HUES64 (cell line): ENCODE results near the gene CBY2.

Experiments used
- H3K27ac ChIP-seq: 2 replicates; pipeline ENCODE4 v1.7.0; 2013; ENCODE audit warnings: low read depth, low read length, inconsistent platforms
- H3K27me3 ChIP-seq: 2 replicates; pipeline ENCODE4 v1.6.1; 2013; ENCODE audit warnings: mild to moderate bottlenecking, low read length; ENCODE audit not compliant: insufficient read depth
- H3K36me3 ChIP-seq: 2 replicates; pipeline ENCODE4 v1.6.1; 2013; ENCODE audit warnings: mild to moderate bottlenecking, low read length; ENCODE audit not compliant: insufficient read depth
- H3K4me1 ChIP-seq: 2 replicates; pipeline ENCODE4 v1.6.1; 2013; ENCODE audit warnings: mild to moderate bottlenecking, low read length, moderate library complexity; ENCODE audit not compliant: insufficient read depth
- H3K4me3 ChIP-seq: 2 replicates; pipeline ENCODE4 v1.5.1; 2013; ENCODE audit warnings: mild to moderate bottlenecking, low read length, moderate library complexity
- H3K9ac ChIP-seq: 2 replicates; pipeline ENCODE4 v1.6.1; 2013; ENCODE audit warnings: mild to moderate bottlenecking, low read depth, low read length
- H3K9me3 ChIP-seq: 2 replicates; pipeline ENCODE4 v1.6.1; 2013; ENCODE audit warnings: low read depth, low read length; ENCODE audit not compliant: insufficient read depth
- WGBS: fragments of 150-250, 120-280 bp; methylation state at CpG from one replicate; pipeline ENCODE4 v1.1.7; 2013; ENCODE audit warnings: missing lambda C conversion rate; 5-methylcytosine and 5-hydroxymethylcytosine counted together

CBY2 gene

GRCh38 chr13:45681113-45681512 lies 21.0 kb upstream of the CBY2 start:
- H3K9me3 ChIP-seq, result no peaks in the 10 kb centered on the region
- peaks cover 31% of the 10 kb centered on the region for H3K4me1 ChIP-seq
- H3K27me3 ChIP-seq, result no peaks in the 10 kb centered on the region
- no peaks in the 10 kb centered on the region for H3K36me3 ChIP-seq
- no peak overlapping the region for H3K4me3 ChIP-seq
- WGBS, result 93% methylated on average over 6 of the region's 6 CpGs
- H3K9ac ChIP-seq, result no peak overlapping the region
- no peak overlapping the region for H3K27ac ChIP-seq

GRCh38 chr13:45682494-45683008 lies 19.6 kb upstream of the CBY2 start:
- Histone ChIP-seq H3K36me3 (no peaks in the 10 kb centered on the region), H3K9ac (no peak overlapping the region), H3K27me3 (no peaks in the 10 kb centered on the region), H3K4me1 (peaks cover 22% of the 10 kb centered on the region), H3K27ac (no peak overlapping the region), H3K4me3 (no peak overlapping the region), H3K9me3 (no peaks in the 10 kb centered on the region)
- WGBS, result 95% methylated on average over 3 of the region's 3 CpGs

- H3K9me3 ChIP-seq, result no peaks in the 10 kb centered on the region
- no peak overlapping the region for H3K27ac ChIP-seq
- H3K4me3 ChIP-seq, result no peak overlapping the region
- H3K9ac ChIP-seq, result no peak overlapping the region
- H3K36me3 ChIP-seq, result no peaks in the 10 kb centered on the region
- H3K27me3 ChIP-seq, result no peaks in the 10 kb centered on the region
- WGBS, result 65% methylated on average over 3 of the region's 3 CpGs
- H3K4me1 ChIP-seq, result peaks cover 12% of the 10 kb centered on the region
Observed at GRCh38 chr13:45683701-45684100, 18.4 kb upstream of the CBY2 start.

GRCh38 chr13:45688577-45688976 lies 13.5 kb upstream of the CBY2 start:
- Histone ChIP-seq H3K9me3 (no peaks in the 10 kb centered on the region), H3K36me3 (no peaks in the 10 kb centered on the region), H3K4me1 (peaks cover 4% of the 10 kb centered on the region; the same call in 1 of the 2 replicates), H3K9ac (no peak overlapping the region), H3K27me3 (no peaks in the 10 kb centered on the region), H3K4me3 (no peak overlapping the region), H3K27ac (no peak overlapping the region)
- 90% methylated on average over 2 of the region's 4 CpGs for WGBS

- 72% methylated on average over 2 of the region's 2 CpGs for WGBS
- no peak overlapping the region for H3K9ac ChIP-seq
- H3K27me3 ChIP-seq, result no peaks in the 10 kb centered on the region
- H3K4me1 ChIP-seq, result peaks cover 4% of the 10 kb centered on the region; the same call in 1 of the 2 replicates
- H3K9me3 ChIP-seq, result no peaks in the 10 kb centered on the region
- no peaks in the 10 kb centered on the region for H3K36me3 ChIP-seq
- H3K27ac ChIP-seq, result no peak overlapping the region
- no peak overlapping the region for H3K4me3 ChIP-seq
Observed at GRCh38 chr13:45690636-45691035, 11.5 kb upstream of the CBY2 start.

- H3K27ac ChIP-seq, result no peak overlapping the region
- peaks cover 4% of the 10 kb centered on the region; the same call in 1 of the 2 replicates for H3K4me1 ChIP-seq
- no peaks in the 10 kb centered on the region for H3K27me3 ChIP-seq
- no peaks in the 10 kb centered on the region for H3K9me3 ChIP-seq
- H3K36me3 ChIP-seq, result no peaks in the 10 kb centered on the region
- H3K9ac ChIP-seq, result no peak overlapping the region
- 93% methylated on average over 4 of the region's 4 CpGs for WGBS
- no peak overlapping the region for H3K4me3 ChIP-seq
Observed at GRCh38 chr13:45691251-45691650, 10.9 kb upstream of the CBY2 start.

- H3K4me3 ChIP-seq, result no peak overlapping the region
- WGBS, result 81% methylated on average over 1 of the region's 1 CpG
- no peaks in the 10 kb centered on the region for H3K36me3 ChIP-seq
- no peaks in the 10 kb centered on the region for H3K9me3 ChIP-seq
- no peak overlapping the region for H3K27ac ChIP-seq
- H3K9ac ChIP-seq, result no peak overlapping the region
- peaks cover 4% of the 10 kb centered on the region; the same call in 1 of the 2 replicates for H3K4me1 ChIP-seq
- H3K27me3 ChIP-seq, result no peaks in the 10 kb centered on the region
Observed at GRCh38 chr13:45691667-45692066, 10.5 kb upstream of the CBY2 start.

GRCh38 chr13:45695198-45695730 lies 6.9 kb upstream of the CBY2 start:
- WGBS, result 97% methylated on average over 4 of the region's 5 CpGs
- Histone ChIP-seq H3K36me3 (no peaks in the 10 kb centered on the region), H3K27ac (no peak overlapping the region), H3K4me1 (peaks cover 4% of the 10 kb centered on the region; the same call in 1 of the 2 replicates), H3K4me3 (no peak overlapping the region), H3K9me3 (no peaks in the 10 kb centered on the region), H3K27me3 (no peaks in the 10 kb centered on the region), H3K9ac (no peak overlapping the region)

GRCh38 chr13:45696610-45697226 lies 5.4 kb upstream of the CBY2 start:
- 83% methylated on average over 1 of the region's 2 CpGs for WGBS
- no peak overlapping the region for H3K27ac ChIP-seq
- H3K36me3 ChIP-seq, result no peaks in the 10 kb centered on the region

GRCh38 chr13:45700971-45701900 lies 884 bp upstream of the CBY2 start:
- H3K27ac ChIP-seq, result no peak overlapping the region
- WGBS, result 78% methylated on average over 4 of the region's 4 CpGs
- peaks cover 14% of the 10 kb centered on the region; the same call in 1 of the 2 replicates for H3K4me1 ChIP-seq
- H3K9ac ChIP-seq, result no peak overlapping the region
- no peaks in the 10 kb centered on the region for H3K36me3 ChIP-seq
- H3K9me3 ChIP-seq, result no peaks in the 10 kb centered on the region
- H3K27me3 ChIP-seq, result no peaks in the 10 kb centered on the region
- H3K4me3 ChIP-seq, result no peak overlapping the region

More at GRCh38 chr13:45696610-45697226, 5.4 kb upstream of the CBY2 start:
- Histone ChIP-seq H3K4me1 (no peaks in the 10 kb centered on the region), H3K4me3 (no peak overlapping the region), H3K9ac (no peak overlapping the region), H3K27me3 (no peaks in the 10 kb centered on the region), H3K9me3 (no peaks in the 10 kb centered on the region)

- 88% methylated on average over 3 of the region's 3 CpGs for WGBS
- H3K9ac ChIP-seq, result no peak overlapping the region
- H3K9me3 ChIP-seq, result no peaks in the 10 kb centered on the region
- no peaks in the 10 kb centered on the region for H3K27me3 ChIP-seq
- H3K27ac ChIP-seq, result no peak overlapping the region
- peaks cover 14% of the 10 kb centered on the region; the same call in 1 of the 2 replicates for H3K4me1 ChIP-seq
- H3K4me3 ChIP-seq, result no peak overlapping the region
- no peaks in the 10 kb centered on the region for H3K36me3 ChIP-seq
Observed at GRCh38 chr13:45702869-45703391, 810 bp downstream of the CBY2 start.
